Endothelial cell of umbilical vein (primary cell): ENCODE results near the gene GEMIN7.

Source experiments
- EZH2 ChIP-seq: IDR thresholded peaks from 2 replicates; pipeline ENCODE4 v1.6.1; 2012; ENCODE audit warnings: borderline replicate concordance, low read depth, mild to moderate bottlenecking, moderate library complexity, low read length, inconsistent platforms; ENCODE audit not compliant: severe bottlenecking
- MYC ChIP-seq: IDR thresholded peaks from one replicate; pipeline ENCODE4 v1.6.1; 2011; ENCODE audit warnings: mild to moderate bottlenecking, low read depth, low read length
- POLR2A ChIP-seq: IDR thresholded peaks from 2 replicates; pipeline ENCODE4 v1.6.1; 2012; ENCODE audit warnings: low read depth, mild to moderate bottlenecking, control low read depth, low read length
- TF ChIP-seq, protein P1 (sequence below), 2 donors: IDR thresholded peaks; 1 replicate in 1 of 2; 2 replicates in 1 of 2; pipeline ENCODE4 v1.5.1; 2011; ENCODE audit warnings: low read length in 2 of 2, mild to moderate bottlenecking in 2 of 2, moderate library complexity in 2 of 2, control low read depth in 1 of 2, inconsistent platforms in 1 of 2, low read depth in 1 of 2; ENCODE audit not compliant: insufficient read depth in 1 of 2; ENCODE audit errors: extremely low read depth in 1 of 2
- TF ChIP-seq, protein P2 (sequence below): IDR thresholded peaks from 2 replicates; pipeline ENCODE4 v1.6.1; 2011; ENCODE audit not compliant: insufficient read depth, insufficient read length

DNA sequence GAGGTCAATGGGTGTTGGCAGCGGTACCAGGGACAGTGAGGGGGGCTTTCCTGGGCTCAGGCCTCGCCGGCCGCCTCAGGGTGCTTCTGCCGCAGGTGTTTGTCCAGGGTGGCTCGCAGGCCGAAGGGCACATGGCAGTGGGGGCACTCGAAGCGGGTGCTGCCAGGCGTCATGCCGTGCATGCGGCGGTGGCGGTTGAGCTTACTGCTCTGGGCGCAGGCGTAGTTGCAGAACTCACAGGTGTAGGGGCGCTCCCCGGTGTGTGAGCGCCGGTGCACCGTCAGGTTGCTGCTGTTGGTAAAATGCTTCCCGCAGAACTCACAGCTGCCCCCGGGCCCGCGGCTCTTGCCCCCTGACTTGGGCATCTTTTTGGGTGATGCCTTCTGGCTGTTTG lies 7.5 kb upstream of the GEMIN7 start:
- TF ChIP-seq, protein P1, sequence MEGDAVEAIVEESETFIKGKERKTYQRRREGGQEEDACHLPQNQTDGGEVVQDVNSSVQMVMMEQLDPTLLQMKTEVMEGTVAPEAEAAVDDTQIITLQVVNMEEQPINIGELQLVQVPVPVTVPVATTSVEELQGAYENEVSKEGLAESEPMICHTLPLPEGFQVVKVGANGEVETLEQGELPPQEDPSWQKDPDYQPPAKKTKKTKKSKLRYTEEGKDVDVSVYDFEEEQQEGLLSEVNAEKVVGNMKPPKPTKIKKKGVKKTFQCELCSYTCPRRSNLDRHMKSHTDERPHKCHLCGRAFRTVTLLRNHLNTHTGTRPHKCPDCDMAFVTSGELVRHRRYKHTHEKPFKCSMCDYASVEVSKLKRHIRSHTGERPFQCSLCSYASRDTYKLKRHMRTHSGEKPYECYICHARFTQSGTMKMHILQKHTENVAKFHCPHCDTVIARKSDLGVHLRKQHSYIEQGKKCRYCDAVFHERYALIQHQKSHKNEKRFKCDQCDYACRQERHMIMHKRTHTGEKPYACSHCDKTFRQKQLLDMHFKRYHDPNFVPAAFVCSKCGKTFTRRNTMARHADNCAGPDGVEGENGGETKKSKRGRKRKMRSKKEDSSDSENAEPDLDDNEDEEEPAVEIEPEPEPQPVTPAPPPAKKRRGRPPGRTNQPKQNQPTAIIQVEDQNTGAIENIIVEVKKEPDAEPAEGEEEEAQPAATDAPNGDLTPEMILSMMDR (IDR thresholded peaks at IDR 0.05; ENCODE audit: extremely low read depth in 1 of 2, insufficient read depth in 1 of 2, low read depth in 1 of 2, low read length in 2 of 2): no peak
- TF ChIP-seq POLR2A: no peak
- TF ChIP-seq, protein P2, sequence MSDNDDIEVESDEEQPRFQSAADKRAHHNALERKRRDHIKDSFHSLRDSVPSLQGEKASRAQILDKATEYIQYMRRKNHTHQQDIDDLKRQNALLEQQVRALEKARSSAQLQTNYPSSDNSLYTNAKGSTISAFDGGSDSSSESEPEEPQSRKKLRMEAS: no peak
- TF ChIP-seq MYC: no peak
- no peak for TF ChIP-seq EZH2
